Central memory CD4-positive, alpha-beta T cell (primary cell): Measurements from ENCODE around the gene NAV2.

ENCODE experiments used
- DNase-seq: peaks from one replicate; pipeline ENCODE4 v3.0.0; 2022

The NAV2 gene

DNA sequence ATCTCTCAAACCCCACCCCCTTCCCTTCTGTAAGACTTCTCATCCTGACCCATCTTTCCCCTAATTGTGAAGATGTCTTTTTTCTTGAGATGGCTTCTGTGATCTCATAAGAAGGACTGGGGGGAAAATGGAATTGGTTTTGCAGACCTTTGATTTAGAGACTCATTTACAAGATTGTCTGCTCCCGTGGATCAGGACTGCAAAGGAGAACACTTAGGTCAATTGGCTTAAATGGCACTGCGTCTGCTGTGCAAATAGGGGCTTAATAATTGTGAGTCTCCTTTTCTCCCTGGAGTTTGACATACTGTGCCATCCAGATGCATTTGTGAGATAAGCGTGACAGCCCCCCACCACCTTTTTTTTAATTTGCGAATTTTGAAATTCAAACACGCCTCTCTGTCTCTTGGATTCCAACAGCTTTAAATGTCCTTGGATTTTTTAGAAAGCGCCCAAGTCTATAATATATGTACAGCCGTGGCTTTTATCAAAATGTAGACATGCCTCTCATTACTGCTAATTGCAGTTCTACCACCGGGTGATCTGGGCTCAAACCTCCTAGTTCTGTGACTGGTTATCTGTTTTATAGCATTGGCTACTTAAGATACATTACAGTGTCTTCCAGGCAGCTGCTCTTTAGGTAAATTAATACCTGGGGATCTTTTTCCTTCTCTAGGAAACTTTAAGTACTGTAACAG lies 297.7 kb downstream of the NAV2 start:
- DNase-seq: no peak

DNA sequence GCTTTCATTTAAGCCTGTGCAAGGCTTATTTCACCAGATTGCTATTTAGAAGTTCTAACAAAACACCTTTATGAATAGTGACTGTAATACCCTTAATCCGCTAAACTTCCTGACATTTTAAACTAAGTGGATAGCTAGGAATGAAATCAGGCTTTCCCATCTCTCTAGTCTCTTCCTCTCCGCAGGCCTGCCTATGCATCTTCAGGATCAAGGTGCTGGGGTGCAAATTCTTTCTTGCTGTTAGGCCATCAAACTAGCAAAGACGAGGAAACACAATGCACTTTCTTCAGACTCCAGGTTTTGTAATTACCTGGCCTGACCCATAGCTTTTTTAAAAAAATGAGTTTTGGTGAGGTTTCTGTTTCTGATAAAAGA lies 298.2 kb downstream of the NAV2 start:
- no peak for DNase-seq

DNA sequence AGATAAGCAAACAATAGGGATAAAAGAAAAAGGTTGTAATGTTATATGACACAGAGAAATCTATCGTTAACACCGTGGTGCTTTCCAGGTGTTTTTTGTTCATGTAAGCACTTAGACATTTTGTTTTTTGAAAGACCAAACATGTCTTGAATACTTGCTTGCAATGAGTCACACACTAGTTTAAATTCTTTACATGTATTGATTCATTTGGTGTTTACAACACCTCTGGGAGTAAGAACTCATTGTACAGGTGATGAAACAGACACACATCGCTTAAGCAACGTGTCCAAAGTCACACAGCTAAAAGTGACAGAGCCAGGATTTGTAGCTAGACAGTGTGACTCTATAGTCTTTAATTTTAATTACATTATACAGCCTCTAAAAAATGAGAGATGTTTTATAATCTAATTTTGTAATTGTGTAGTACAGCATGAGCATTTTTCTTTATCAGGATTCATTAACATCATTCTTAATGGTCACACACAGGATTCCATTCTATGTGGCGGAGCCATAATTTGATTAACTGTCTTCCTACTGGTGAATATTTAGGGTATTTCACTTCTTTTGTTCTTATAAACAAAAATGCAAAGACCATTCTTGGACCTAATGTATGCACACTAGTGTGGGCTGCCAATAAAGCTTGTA lies 298.8 kb downstream of the NAV2 start:
- DNase-seq: no peak

DNA sequence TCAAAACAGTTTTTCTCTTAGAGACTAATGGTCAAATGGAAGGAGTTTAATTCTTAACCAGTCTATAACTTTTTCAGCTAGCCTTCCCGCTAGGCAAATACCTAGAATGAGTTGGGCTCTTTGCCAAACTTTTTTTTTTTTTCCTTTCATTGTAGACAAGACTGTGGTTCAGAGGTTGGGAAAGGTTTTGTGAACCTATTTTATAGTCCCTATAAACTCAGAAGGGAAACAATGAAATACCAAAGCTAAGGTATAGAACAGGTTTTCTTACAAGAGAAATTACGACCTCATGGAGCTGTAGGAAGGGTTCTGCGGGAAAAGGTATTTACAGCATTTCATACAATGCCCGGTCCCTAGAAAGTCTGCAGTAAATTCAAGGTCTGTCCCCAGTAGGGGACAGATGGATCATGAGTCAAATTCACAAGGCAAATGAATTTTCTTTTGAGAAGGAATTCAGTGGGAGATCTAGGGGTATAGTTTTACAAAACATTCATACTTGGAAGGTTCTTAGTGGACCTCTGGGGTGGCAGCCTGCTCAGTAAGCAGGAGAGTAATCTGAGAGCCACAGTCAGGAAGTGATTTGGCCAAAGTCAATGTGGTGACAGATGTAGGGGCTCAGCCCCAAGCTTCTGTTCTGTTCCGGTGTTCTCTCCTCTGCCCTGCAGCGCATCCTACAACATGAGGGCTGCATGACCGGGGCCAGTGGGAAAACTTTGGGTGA lies 300.9 kb downstream of the NAV2 start:
- no peak for DNase-seq

DNA sequence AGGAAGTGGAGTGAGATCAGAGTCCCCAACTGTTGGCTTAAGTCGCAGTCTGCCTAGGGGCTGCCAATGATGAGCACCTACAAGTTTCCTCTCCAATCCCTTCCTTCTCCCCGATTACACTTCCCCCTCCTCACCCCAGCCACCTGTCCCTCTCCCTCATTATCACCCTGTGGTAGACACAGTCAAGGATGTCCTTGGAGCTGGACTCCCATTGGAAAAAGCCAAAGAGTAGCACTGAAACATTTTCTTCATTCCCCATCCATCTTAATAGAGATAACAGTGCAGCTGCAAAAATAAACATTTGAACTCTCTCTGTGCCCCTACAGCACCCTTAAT lies 301.4 kb downstream of the NAV2 start:
- DNase-seq: no peak

DNA sequence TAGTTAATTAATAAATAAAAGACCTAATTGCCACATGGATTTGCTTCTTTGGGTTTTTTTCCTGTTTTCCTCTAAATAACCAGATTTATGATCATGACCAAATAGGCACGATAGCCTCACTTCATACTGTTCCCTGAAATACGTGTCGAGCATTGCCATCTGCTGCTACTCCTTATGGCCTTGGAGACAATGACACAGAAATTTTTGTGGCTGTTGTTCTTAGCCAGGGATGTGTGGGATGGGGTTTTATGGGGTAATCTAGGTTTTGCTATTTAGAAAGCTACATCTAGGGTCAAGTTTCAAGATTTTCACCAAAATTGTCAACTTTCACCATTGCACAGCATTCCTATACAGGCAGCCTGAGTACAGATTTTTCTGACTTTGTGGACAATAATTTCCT lies 302.5 kb downstream of the NAV2 start:
- no peak for DNase-seq

DNA sequence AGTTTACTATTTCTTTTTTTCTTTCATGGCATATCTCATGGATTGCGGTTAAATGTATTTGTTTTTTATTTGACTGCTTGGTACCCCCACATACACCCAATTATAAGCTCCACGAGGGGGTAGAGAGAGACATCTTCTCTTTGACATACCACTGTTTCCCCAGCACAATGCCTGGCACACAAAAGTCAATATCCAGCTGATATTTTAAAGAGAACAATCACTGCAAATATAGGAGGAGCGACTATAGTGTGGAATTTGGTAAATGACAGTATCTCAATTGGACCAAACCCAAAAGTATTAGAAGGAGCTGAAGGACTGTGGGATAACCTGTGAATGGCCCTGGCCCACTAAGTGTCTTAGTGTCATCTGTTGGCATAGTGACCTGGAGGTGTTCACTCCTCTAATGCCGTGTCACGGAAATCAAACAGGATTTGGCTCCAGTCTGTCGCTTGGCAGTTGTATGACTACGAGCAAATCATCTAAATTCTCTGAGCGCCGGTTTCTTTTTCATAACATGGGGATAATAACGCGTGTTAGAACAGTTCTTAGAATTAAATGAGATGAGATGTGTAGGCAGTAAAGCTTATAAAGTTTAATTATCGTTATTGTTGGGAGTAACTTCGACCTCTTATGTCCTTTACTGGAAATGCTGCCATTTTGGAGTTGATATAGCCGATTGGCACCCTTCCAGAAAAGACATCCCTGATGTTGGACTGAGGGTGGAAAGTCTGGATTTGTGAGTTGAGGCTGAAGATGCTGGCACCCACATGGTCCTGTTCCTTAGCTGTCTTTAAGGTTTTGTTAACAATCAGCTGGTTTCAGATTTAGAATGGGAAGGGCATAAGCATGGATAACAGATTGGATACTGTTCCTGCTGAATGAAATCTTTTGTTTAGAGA lies 303.1 kb downstream of the NAV2 start:
- DNase-seq: no peak

DNA sequence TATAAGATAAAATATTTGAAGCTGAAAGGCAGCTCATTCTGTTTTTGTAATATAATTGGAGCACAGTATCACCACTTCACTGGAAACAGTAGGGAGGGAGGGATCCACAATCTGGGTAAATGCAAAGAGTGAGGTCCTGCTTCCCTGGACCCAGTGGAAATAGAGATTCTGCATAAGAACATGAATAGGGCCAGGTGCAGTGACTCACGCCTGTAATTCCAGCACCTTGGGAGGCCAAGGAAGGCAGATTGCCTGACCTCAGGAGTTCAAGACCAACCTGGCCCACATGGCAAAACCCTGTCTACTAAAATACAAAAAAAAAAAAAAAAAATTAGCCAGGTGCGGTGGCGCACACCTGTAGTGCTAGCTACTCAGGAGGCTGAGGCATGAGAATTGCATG lies 303.9 kb downstream of the NAV2 start:
- no peak for DNase-seq

DNA sequence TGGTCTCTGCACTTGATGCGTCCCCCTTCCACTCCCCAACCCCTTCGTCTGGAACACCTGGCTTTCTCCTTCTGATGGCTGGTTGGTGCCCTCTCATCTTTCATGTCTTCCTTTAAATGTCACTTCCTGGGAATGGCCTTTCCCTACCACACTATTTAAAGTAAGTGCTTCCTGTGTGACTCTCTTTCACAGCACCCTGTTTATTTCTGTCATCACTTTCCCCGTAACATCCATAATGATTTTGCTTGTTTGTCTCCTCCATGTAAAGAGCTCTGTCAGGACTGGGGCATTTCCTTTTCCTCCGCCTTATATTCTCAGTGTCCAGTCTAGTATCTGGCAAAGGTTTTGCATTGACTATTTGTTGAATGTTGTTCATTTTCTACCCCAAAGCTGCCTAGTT lies 304.7 kb downstream of the NAV2 start:
- no peak for DNase-seq

DNA sequence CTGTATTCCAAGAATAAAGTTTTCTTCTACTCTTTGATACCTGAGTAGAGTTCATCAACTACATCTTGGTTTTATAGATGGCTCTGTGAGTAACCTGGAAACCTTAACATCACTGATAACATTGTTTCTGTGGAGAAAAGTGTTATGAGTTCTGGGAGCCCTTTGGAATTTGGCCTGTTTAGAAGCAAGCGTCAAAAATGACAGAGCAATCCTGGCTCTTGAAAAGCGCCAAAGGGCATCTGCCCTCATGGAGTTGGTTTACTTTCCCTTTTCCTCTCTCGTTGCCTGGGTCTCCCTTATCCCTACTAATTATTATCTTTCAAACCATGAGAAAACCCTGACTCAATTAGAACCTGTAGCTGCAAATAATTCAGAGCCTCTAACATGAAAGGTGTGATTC lies 307.6 kb downstream of the NAV2 start:
- no peak for DNase-seq

DNA sequence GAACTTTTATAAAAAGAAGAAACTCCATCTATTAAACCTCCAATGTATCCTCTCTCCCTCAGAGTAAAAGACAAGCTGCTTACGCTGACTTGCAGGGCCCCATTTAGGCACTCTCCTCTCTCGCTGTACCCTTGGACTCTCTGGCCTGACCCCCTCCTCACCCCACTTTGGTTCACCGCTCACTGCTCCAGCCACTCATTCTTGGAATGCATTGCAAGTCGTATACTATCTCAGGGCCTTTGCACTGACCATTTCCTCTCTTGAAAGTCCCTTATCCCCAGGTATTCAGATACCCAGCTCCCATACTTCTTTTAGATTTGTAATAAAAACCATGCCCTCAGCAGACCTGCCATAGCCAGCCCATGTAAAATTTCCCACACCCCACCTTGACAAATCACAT lies 308.1 kb downstream of the NAV2 start:
- no peak for DNase-seq

DNA sequence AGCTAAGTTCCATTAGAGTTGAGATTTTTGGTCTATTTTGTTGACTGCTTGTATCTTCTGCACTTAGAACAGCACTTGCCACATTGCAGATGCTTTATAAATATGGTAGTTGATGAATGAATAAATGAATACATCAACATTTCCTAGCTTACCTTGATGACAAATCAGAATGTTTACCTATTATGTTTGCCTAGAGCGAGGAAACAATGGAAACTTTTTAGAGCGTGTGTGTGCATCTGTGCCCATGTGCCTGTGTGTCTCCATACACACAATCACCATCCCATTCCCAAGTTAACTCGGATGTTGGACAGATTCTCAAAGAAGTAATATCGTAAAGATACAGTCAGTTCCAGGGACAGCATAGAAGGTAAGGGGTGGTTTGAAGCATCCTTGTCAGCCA lies 308.6 kb downstream of the NAV2 start:
- no peak for DNase-seq

DNA sequence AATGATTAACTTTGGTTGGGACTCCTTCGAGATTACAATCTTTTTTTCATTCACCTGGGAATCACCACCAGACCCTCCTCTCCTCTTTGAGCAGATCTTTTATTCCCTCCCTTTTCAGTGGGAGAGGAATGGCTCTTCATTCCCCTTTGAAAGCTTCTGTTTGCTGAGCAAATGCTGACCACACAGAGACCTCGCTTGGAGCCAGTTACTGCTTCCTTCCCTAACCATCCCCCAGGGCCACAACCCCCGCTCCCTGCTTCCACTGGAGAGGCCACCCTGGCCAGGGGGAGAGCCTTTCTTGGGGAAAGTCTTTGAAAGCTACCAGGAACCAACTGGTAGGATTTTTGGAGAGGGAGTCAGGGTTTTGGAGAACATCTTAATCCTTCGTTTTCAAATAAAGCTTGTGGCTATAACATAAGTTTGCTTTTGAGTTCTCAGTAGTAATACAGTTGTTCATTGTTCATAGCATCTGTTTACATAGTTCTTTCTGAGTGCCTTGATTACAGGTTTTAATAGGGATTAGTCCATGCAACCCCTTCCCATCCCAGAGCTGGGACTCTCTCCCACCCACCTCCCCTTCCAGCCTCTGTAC lies 309.2 kb downstream of the NAV2 start:
- DNase-seq: no peak

DNA sequence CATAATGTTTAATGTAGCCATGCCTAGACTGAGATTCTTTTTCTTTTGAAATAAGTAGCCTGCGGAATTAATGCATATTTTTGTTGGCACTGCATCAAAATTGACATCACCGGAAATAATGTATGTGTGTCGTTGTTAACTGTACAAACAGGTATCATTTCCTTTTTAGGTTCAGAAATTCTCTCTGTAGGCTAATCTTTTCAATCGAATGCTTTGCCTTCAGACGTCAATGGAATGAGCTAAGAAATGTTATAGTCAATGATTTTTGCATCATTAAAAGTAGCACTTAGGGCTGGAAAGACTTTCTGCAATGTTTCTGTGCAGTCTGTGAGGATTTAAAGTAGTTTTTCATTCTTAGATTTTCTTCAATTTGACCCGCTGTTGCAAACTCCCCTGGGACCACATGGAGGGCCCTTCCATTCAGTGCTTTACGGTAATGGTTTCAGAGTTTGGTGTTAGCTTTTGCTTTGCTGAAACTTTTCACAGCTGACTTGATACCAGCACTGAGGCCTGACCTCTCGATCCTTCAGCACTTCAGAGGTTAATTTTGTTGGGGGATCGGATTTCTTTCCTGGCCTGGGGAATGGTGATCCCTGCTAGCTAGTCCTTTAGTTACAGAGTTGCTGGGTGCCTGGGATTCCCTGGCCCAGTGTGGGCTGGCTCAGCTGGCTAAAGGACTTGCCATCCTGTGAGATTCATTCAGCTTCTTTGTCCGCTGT lies 309.9 kb downstream of the NAV2 start:
- DNase-seq: no peak

DNA sequence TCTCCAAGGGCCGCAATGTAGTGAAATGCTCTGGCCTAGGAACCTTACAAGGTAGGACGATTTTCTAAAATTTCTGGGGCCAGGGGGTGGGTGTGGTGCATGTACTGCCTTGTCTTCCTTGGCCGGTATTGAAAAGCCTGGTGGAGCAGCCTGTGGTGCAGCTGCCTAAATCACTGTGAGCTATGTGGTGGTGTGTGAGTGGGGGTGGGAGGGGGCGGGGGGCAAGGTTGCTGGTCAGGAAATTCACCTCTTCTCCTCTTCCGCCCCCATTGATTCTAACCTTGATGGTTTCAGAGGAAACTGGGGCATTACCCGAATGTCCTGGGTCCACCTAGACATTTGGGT lies 310.4 kb downstream of the NAV2 start:
- DNase-seq: no peak

DNA sequence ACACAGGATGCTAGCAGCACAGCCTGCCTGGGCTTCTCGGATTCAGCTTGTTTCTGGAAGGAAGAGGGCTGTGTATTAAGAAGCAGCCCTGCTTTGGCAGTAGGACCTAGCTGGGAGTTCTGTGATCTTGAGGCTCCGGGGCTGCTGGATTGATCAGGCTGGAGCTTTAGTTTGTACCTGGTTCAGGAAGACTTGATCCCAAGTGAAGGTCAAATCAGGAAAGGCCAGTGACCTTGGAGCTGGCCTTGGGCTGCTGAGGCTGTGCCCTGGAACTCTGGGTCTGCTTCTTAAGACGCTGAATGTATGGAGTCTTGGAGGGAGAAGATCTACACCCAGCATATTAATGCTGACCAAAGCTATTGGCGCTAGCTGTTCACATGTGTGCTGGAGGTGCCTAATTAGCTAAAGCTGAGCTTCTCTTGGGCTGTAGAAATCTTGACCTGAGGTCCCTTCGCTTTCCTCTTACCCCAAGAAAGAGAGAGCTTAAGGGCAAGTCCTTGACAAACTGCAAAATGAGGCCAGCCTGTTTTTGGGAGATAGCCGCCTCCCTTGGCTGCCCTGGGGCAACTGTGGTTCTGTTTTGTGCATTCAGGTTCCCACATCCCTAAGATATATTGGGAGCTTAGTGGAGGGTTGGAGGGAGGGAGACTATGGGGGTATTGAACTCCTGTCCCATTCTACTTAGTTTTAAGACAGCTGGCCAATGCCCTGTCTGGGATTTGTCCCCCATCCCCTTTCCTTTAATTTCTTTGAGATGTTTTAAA lies 311.7 kb downstream of the NAV2 start:
- no peak for DNase-seq

DNA sequence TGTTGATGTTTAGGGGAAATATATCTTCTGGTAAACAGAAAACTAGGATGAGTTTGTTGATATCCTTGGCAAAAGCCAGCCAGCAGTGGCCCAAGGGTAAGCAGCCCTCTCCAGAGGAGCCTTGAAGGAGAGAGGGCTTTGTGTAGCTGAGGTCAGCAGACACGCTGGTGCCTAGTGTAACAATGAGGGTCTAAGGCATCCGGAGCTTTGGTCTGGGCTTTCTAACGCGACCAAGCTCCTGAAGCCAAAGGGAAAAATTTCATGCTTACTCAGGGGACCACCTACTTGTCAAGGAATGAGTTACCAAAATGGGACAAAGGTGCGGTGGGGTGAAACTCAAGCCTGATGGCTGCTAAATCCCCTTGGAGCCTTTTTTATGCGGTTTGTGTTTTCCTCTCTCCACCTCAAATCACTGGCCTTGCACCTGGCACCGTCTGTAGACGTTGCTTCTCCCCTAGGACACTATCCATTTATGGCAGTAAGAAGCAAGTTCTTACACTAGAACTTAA lies 312.7 kb downstream of the NAV2 start:
- no peak for DNase-seq

DNA sequence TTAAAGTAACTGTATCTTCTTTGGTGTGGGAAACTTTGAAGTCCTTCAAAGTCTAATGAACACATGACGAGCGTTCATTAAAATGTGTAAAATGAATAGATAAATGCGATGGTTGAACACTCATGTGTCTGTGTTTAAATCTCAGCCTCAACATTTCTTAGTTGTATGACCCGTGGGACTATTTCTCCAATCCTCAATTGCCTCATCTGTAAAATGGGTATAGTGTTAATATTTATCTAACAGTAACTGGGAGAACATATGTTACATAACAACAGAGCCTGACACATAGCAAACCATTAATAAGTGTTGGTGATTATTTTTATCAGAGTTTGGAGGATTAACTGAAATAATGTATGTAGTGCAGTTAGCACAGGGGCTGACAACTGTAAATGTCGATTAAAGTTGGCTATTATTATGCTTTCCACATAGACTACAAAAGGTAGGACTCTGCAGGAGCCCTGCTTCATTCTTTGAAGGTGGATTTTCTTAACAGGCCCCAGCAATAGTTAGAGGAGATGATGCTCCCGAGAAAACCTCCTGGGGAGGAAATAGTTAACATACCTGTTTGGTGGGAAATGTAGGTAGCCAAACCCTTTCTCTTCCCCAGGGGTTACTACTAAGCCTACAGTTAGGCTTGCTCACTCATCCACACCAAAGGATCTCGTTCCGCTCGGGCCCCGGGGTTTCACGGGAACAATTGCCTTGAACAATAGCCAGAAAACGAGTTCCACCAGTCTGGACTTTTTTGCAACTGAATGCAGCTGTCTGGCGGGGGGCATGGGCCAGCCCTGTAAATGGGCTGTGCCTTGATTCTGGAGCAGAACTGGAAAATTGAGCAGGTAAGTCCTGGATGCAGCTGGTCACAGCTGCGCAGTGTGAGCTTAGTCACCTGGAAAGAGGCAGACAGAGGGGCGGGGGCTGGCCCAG lies 314.3 kb downstream of the NAV2 start:
- DNase-seq: no peak

DNA sequence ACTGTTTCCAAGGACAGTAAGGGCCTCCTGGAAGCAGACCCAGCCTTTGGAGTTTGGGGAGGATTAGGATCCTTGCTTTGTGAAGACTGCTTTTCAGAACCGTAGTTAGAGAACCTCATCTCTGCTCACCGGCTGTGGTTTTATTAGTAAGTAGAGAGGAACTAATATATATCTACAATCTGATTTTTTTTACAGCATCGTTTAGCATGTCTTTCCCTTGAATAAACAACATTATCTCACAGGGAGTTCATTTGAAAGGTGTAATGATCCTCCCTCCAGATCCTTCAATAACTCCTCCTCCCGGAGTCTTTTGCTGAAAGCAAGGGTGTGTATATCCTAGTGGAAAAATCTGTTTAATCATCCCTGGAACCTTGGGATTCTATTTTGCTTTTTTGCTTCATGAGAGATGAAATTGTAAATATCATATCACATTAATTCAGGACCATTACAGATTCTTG lies 314.9 kb downstream of the NAV2 start:
- DNase-seq: no peak

DNA sequence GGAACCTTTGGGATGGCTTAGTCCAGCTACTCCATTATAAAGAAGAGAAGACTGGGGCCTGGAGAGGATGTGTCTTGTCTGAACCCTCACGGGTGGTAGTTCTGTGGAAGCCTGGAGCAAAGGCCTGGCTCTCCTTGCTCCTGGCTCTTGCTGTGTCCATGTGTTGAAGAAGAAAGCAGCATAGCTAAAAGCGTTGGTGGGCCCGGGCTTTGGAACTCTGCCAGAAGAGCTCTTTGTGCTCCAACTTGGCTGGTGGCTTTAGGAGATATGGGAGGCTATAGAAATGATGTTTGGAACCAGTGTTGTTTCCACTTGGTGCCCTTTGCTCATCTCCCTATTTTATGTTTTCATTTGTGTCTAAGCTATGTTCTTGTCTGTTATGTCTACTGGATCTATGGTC lies 316.6 kb downstream of the NAV2 start:
- no peak for DNase-seq
